CD4-positive, alpha-beta T cell treated with Interleukin-6 at 100 ng/mL for 8 hours (primary cell): ENCODE measurements around the gene EIF4B.

Source experiments
- DNase-seq: peaks from one replicate; pipeline ENCODE4 v3.0.0-alpha.2; 2020; ENCODE audit warnings: mixed read lengths, low spot score

Gene EIF4B

GRCh38 chr12:53070877-53071492 is 64.7 kb downstream of the EIF4B start:
- DNase-seq, result no peak

GRCh38 chr12:53071591-53072551 is 65.6 kb downstream of the EIF4B start:
- DNase-seq, result no peak

GRCh38 chr12:53073881-53074280 is 67.6 kb downstream of the EIF4B start:
- no peak for DNase-seq

GRCh38 chr12:53074283-53074998 is 68.2 kb downstream of the EIF4B start:
- no peak for DNase-seq

GRCh38 chr12:53074999-53075370 is 68.7 kb downstream of the EIF4B start:
- DNase-seq, result no peak

- no peak for DNase-seq
Measured at GRCh38 chr12:53076461-53076860, 70.2 kb downstream of the EIF4B start.

GRCh38 chr12:53077030-53077429 is 70.8 kb downstream of the EIF4B start:
- DNase-seq, result no peak

GRCh38 chr12:53078425-53079225 is 72.4 kb downstream of the EIF4B start:
- DNase-seq, result peak; percentile 26

GRCh38 chr12:53079226-53080117 is 73.2 kb downstream of the EIF4B start, which contains the start of gene SPRYD3:
TSS of gene SPRYD3 (minus strand) at chr12:53079390. CDS start at chr12:53079333, 57 bp downstream.
- peak; percentile 95 for DNase-seq

- no peak for DNase-seq
Measured at GRCh38 chr12:53082637-53083175, 76.5 kb downstream of the EIF4B start.

- no peak for DNase-seq
Measured at GRCh38 chr12:53086361-53086760, 80.1 kb downstream of the EIF4B start.

- DNase-seq, result no peak
Measured at GRCh38 chr12:53090105-53090504, 83.8 kb downstream of the EIF4B start.

- no peak for DNase-seq
Measured at GRCh38 chr12:53090554-53090953, 84.3 kb downstream of the EIF4B start.

- DNase-seq, result no peak
Measured at GRCh38 chr12:53091756-53092155, 85.5 kb downstream of the EIF4B start.
